ENCODE measurements around the gene GNB4. TPM values are rescaled to one million over a fixed set of nuclear protein-coding genes. Genes with fewer than 3 reads are reported as not detected.

GNB4 gene
- total and polyA plus RNA-seq, 10 donors: 5.5 to 47.5 (median 41.5) TPM

DNA sequence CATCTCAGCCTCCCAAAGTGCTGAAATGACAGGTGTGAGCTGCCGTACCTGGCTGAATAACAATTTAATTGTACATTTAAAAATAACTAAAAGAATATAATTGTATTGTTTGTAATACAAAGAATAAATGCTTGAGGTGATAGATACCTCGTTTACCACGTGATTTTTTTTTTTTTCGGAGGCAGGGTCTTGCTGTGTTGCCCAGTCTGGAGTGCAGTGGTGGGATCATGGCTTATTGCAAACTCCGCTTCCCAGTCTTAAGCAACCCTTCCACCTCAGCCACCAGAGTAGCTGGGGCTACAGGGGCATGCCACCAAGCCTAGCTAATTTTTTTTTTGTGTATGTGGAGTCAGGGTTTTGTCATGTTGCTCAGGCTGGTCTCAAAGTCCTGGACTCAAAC lies 87.9 kb downstream of the GNB4 start:
- no peaks in the 10 kb centered on the region for H3K27me3 ChIP-seq (replicated peaks in 1 of 7)
- H3K4me3 ChIP-seq: no peak overlapping the region
- DNase-seq: no peak
- WGBS, 5 donors: 95 to 98% (median 97%) methylated on average over 5 of the region's 5 CpGs
- no peaks in the 10 kb centered on the region for H3K4me1 ChIP-seq
- TF ChIP-seq, protein P1, sequence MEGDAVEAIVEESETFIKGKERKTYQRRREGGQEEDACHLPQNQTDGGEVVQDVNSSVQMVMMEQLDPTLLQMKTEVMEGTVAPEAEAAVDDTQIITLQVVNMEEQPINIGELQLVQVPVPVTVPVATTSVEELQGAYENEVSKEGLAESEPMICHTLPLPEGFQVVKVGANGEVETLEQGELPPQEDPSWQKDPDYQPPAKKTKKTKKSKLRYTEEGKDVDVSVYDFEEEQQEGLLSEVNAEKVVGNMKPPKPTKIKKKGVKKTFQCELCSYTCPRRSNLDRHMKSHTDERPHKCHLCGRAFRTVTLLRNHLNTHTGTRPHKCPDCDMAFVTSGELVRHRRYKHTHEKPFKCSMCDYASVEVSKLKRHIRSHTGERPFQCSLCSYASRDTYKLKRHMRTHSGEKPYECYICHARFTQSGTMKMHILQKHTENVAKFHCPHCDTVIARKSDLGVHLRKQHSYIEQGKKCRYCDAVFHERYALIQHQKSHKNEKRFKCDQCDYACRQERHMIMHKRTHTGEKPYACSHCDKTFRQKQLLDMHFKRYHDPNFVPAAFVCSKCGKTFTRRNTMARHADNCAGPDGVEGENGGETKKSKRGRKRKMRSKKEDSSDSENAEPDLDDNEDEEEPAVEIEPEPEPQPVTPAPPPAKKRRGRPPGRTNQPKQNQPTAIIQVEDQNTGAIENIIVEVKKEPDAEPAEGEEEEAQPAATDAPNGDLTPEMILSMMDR (IDR thresholded peaks at IDR 0.05 in 8 of 11, conservative IDR thresholded peaks at IDR 0.05 in 3 of 11): no peak
- TF ChIP-seq POLR2A (IDR thresholded peaks at IDR 0.05) (no peak), POLR2AphosphoS5 (IDR thresholded peaks at IDR 0.05) (no peak)
- intact Hi-C loops (cut with DNase I; ENCODE audit: low total_unique reads): no loop called here
- H3K36me3 ChIP-seq: peaks cover 0 to 100% (median 93%) of the 10 kb centered on the region in 6 donors
- H3K27ac ChIP-seq: no peak overlapping the region
- H3K9me3 ChIP-seq: no peaks in the 10 kb centered on the region

DNA sequence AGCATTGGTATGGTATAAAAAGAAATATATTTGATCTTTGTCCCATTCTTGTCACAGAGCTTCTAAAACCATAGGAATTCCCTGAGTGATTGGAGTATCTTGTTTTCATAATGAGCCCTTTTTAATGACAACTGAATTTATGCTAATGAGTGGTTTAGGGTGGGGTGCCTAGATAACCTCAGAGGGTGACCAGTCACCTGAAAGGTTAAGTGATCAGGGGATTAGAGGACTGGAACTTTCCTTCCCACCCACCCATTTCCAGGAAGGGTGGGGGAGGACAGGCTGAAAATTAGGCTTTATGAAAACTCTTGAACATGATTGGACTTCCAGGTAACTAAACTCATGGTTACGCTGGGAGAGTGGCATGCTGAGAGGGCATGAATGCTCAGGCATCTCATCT lies 95.3 kb downstream of the GNB4 start:
- no peak overlapping the region for H3K27ac ChIP-seq
- H3K4me3 ChIP-seq: no peak overlapping the region
- peaks cover 0 to 100% (median 94%) of the 10 kb centered on the region in 6 donors for H3K36me3 ChIP-seq
- H3K9me3 ChIP-seq: no peaks in the 10 kb centered on the region
- intact Hi-C loops (cut with DNase I; ENCODE audit: low total_unique reads): no loop called here
- 92 to 100% (median 96%) methylated on average over 1 of the region's 1 CpG for WGBS, 5 donors
- TF ChIP-seq POLR2AphosphoS5 (IDR thresholded peaks at IDR 0.05) (no peak), POLR2A (IDR thresholded peaks at IDR 0.05) (no peak)
- TF ChIP-seq, protein P1 (IDR thresholded peaks at IDR 0.05 in 8 of 11, conservative IDR thresholded peaks at IDR 0.05 in 3 of 11): no peak
- H3K27me3 ChIP-seq (replicated peaks in 1 of 7): no peaks in the 10 kb centered on the region
- DNase-seq: no peak
- peaks cover 0 to 17% (median 1%) of the 10 kb centered on the region in 6 donors for H3K4me1 ChIP-seq

DNA sequence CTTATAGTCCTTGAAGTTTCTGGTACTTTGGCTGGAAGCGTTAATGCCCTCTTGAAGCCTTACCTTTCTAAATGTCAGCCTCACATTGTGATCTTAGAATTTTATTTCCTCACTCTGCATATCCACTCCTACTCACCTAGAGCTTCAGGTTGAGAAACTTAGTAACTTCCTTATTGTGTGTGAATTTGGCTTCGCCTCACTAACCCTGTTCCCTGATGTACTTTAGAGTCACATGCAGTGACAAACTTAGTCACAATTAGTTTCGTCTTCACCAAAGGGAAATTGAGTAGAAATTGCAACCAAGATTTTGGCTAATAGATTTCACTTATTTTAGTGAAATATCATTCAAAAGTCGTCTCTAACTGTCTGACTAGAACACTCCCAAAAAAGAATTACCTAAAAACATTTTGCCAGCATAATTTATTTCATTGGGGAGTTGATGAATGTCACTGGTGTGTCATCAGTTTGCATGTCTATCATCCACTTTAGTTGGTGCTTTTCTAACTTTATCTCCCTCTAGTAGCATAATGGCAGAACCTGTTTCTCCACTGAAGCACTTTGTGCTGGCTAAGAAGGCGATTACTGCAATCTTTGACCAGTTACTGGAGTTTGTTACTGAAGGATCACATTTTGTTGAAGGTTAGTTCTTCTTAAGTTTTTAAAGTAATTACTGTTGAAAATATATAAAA lies 102.8 kb downstream of the GNB4 start:
- intact Hi-C loops (cut with DNase I; ENCODE audit: low total_unique reads): loop anchor here (10.0 kb wide), 1 partner anchor 216 kb away; the partner anchor contains the start of gene ACTL6A
- TF ChIP-seq POLR2A (IDR thresholded peaks at IDR 0.05) (no peak), POLR2AphosphoS5 (IDR thresholded peaks at IDR 0.05) (no peak)
- TF ChIP-seq, protein P1 (IDR thresholded peaks at IDR 0.05 in 8 of 11, conservative IDR thresholded peaks at IDR 0.05 in 3 of 11): no peak
- H3K27me3 ChIP-seq (replicated peaks in 1 of 7): no peaks in the 10 kb centered on the region
- H3K36me3 ChIP-seq: peaks cover 0 to 46% (median 32%) of the 10 kb centered on the region in 6 donors
- DNase-seq: no peak
- peaks cover 17 to 58% (median 34%) of the 10 kb centered on the region in 6 donors for H3K4me1 ChIP-seq
- peak overlapping the region; percentile 73 to 95 (median 88) for H3K27ac ChIP-seq
- H3K9me3 ChIP-seq: no peaks in the 10 kb centered on the region
- peak overlapping the region; percentile 69 to 98 (median 93) for H3K4me3 ChIP-seq
- WGBS, 5 donors: 26 to 31% (median 27%) methylated on average over 5 of the region's 5 CpGs
